D721Med (cell line): ENCODE data around the gene CCDC178.

Experiments used
- DNase-seq: peaks from one replicate; pipeline ENCODE4 v3.0.0; 2011; ENCODE audit warnings: low spot score; ENCODE audit not compliant: insufficient read length
- FAIRE-seq: peaks from 2 replicates; lab custom pipeline; 2011; peaks lifted over from hg19 to GRCh38; lab: Jason Lieb, UNC
- CTCF ChIP-seq: IDR thresholded peaks from 2 replicates; pipeline ENCODE4 v1.5.1; 2012; ENCODE audit warnings: mild to moderate bottlenecking, control low read depth; ENCODE audit not compliant: insufficient read depth; ENCODE audit errors: missing control alignments

Gene CCDC178

GRCh38 chr18:33466822-33467221 lies 26.3 kb upstream of the CCDC178 start:
- no peak for DNase-seq

GRCh38 chr18:33460681-33461080 lies 20.2 kb upstream of the CCDC178 start:
- FAIRE-seq (no peak), DNase-seq (no peak)
- TF ChIP-seq CTCF = no peak

More at GRCh38 chr18:33466822-33467221, 26.3 kb upstream of the CCDC178 start:
- FAIRE-seq = peak; percentile 74
- TF ChIP-seq CTCF = no peak

GRCh38 chr18:33459612-33460011 lies 19.1 kb upstream of the CCDC178 start:
- DNase-seq = no peak
- FAIRE-seq = no peak
- TF ChIP-seq CTCF = no peak

GRCh38 chr18:33446604-33447003 lies 6.1 kb upstream of the CCDC178 start:
- no peak for FAIRE-seq
- TF ChIP-seq CTCF = no peak

GRCh38 chr18:33444709-33445108 lies 4.2 kb upstream of the CCDC178 start:
- DNase-seq (no peak), FAIRE-seq (peak; percentile 79)
- no peak for TF ChIP-seq CTCF

More at GRCh38 chr18:33446604-33447003, 6.1 kb upstream of the CCDC178 start:
- no peak for DNase-seq

GRCh38 chr18:33432857-33433256 lies 7.7 kb downstream of the CCDC178 start:
- FAIRE-seq (peak; percentile 41), DNase-seq (no peak)
- TF ChIP-seq CTCF = no peak

- DNase-seq (no peak), FAIRE-seq (peak; percentile 63)
- no peak for TF ChIP-seq CTCF
Observed at GRCh38 chr18:33427549-33427948, 13.0 kb downstream of the CCDC178 start.
